Skeletal muscle satellite cell (primary cell): Measurements from ENCODE around the gene TP63.

ENCODE experiments used
- H3K27me3 ChIP-seq: 2 replicates; pipeline ENCODE4 v1.7.0; 2013; ENCODE audit warnings: low read length; ENCODE audit not compliant: control insufficient read depth, insufficient read depth
- H3K36me3 ChIP-seq: 2 replicates; pipeline ENCODE4 v1.7.0; 2013; ENCODE audit warnings: mild to moderate bottlenecking, control low read depth, low read length; ENCODE audit not compliant: insufficient read depth
- H3K4me1 ChIP-seq: 2 replicates; pipeline ENCODE4 v1.7.0; 2013; ENCODE audit warnings: low read length; ENCODE audit not compliant: control insufficient read depth, insufficient read depth
- H3K4me2 ChIP-seq: 2 replicates; pipeline ENCODE4 v1.7.0; 2013; ENCODE audit warnings: mild to moderate bottlenecking, low read length
- H3K4me3 ChIP-seq: 2 replicates; pipeline ENCODE4 v1.7.0; 2013; ENCODE audit warnings: low read length
- H3K9ac ChIP-seq: 2 replicates; pipeline ENCODE4 v1.7.0; 2013; ENCODE audit warnings: mild to moderate bottlenecking, low read depth, low read length, moderate library complexity
- H3K9me3 ChIP-seq: replicated peaks from 2 replicates; pipeline ENCODE4 v1.7.0; 2013; ENCODE audit warnings: mild to moderate bottlenecking, control low read depth, low read length

The TP63 gene

DNA sequence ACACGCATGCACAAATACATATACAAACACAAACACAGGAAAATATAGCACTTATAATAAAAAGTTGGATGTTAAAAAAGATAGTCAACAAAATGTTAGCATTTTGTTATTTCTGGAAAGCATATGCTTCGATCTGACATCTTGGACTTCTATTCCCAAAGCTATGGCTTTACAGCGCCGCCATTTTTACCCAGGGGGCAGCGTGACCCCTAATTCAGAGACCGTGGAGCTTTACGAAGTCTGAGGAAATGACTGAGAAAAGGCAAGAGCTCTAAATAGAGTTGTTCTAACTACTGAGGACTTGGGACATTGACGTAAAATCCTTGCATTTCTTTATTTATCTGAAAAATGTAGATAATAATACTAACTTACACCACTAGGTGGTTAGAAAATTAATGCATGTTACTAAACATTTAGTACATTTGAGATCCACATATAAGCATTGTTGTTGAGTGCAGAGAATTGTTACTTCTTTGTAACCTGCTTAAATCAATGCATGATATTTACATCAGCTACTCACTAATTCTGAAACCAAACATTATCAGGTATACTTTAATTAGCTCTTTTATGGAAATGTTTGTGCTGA is 155.4 kb downstream of the TP63 start:
- peaks cover 5% of the 10 kb centered on the region for H3K4me1 ChIP-seq
- no peak overlapping the region for H3K4me3 ChIP-seq
- no peak overlapping the region for H3K9ac ChIP-seq
- H3K27me3 ChIP-seq, result no peaks in the 10 kb centered on the region
- H3K9me3 ChIP-seq, result no peaks in the 10 kb centered on the region
- no peaks in the 10 kb centered on the region for H3K36me3 ChIP-seq
- no peak overlapping the region for H3K4me2 ChIP-seq

GRCh38 chr3:189787191-189787590 is 156.0 kb downstream of the TP63 start:
- H3K4me1 ChIP-seq, result peaks cover 5% of the 10 kb centered on the region

DNA sequence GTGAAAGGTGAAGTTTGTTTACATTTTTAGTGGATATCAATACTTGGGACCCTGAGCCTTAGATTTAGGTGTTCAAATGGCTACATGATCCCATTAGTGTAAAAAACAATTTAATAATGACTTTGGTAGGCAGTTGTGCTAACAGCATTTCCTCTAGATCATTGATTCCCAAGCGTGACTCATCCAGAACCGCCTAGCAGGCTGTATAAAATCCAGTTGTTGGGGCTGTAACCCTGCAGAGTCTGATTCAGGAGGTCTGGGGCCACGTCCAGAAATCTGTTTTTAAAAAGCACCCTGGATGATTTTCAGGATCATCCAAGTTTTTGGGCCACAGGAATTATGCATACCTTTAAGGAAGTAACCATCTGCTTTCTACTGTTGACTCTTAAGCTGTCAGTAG is 156.4 kb downstream of the TP63 start:
- H3K9me3 ChIP-seq, result no peaks in the 10 kb centered on the region
- H3K9ac ChIP-seq, result no peak overlapping the region
- no peak overlapping the region for H3K4me3 ChIP-seq
- H3K27me3 ChIP-seq, result no peaks in the 10 kb centered on the region
- H3K4me1 ChIP-seq, result peaks cover 5% of the 10 kb centered on the region
- no peak overlapping the region for H3K4me2 ChIP-seq
- no peaks in the 10 kb centered on the region for H3K36me3 ChIP-seq

More at GRCh38 chr3:189787191-189787590, 156.0 kb downstream of the TP63 start:
- H3K4me3 ChIP-seq, result no peak overlapping the region
- H3K9me3 ChIP-seq, result no peaks in the 10 kb centered on the region
- no peaks in the 10 kb centered on the region for H3K27me3 ChIP-seq
- no peaks in the 10 kb centered on the region for H3K36me3 ChIP-seq
- no peak overlapping the region for H3K4me2 ChIP-seq
- no peak overlapping the region for H3K9ac ChIP-seq

DNA sequence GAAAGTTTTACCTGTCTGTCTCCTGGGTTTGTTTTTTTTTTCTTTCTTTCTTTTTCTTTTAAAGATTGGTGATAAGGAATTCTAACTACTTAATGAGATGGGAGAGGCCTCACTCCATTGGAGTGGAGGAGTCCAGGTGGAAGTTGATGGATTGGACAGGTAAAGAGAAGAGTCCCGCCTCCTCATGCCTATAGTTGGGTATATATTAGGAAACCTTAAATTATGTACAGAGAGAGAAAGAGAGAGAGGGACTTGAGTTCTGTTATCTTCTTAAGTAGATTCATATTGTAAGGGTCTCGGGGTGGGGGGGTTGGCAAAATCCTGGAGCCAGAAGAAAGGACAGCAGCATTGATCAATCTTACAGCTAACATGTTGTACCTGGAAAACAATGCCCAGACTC is 158.2 kb downstream of the TP63 start:
- no peaks in the 10 kb centered on the region for H3K36me3 ChIP-seq
- no peaks in the 10 kb centered on the region for H3K27me3 ChIP-seq
- H3K4me1 ChIP-seq, result peaks cover 5% of the 10 kb centered on the region
- no peak overlapping the region for H3K4me3 ChIP-seq
- H3K4me2 ChIP-seq, result no peak overlapping the region
- H3K9me3 ChIP-seq, result no peaks in the 10 kb centered on the region
- no peak overlapping the region for H3K9ac ChIP-seq

- no peaks in the 10 kb centered on the region for H3K36me3 ChIP-seq
- H3K4me3 ChIP-seq, result no peak overlapping the region
- no peaks in the 10 kb centered on the region for H3K27me3 ChIP-seq
- no peaks in the 10 kb centered on the region for H3K9me3 ChIP-seq
- H3K4me2 ChIP-seq, result no peak overlapping the region
- no peak overlapping the region for H3K9ac ChIP-seq
- H3K4me1 ChIP-seq, result peaks cover 5% of the 10 kb centered on the region
Observed at GRCh38 chr3:189790658-189791057, 159.5 kb downstream of the TP63 start.

DNA sequence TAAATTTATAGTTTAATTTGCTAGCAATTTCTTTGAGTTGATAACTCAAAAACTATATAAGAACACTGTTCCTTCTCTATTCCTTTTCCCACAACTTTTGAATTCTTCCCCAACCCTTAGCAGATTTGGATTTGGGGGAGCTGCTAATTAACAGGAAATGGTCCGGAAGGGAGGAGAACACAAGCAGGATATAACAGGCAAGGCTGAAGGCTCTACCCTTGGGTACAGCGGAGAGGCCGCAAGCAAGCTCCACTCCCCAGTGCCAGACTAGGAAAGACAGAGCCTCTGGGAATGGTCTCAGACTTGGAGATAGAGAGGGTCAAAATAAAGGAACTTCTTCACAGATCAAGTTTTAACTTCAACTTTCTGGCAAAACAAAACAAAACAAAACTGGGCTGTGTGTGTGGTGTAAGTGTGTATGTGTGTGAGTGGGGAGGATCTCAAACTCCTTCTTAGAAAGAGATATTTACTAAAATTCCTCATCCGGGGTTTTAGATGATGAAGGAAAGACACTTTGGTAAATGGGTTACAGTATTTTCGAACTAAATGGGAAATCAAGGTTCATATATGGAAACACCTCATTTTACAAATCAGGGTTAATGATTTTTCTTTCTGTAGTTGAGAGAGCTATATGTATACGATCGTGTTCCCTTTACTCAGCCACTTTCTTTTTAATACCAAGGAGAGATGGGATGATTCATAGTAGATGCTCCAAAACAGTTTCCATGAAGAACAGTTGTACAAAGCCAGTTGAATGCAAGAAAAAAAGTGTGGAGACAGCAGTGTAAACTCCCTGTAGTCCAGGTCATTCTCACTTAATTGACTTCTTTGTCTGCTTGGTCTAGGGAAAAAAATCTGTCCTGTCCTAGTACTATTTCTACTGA is 161.1 kb downstream of the TP63 start:
- Histone ChIP-seq H3K9ac (no peak overlapping the region), H3K27me3 (no peaks in the 10 kb centered on the region), H3K4me3 (no peak overlapping the region), H3K4me1 (peaks cover 5% of the 10 kb centered on the region), H3K9me3 (no peaks in the 10 kb centered on the region), H3K4me2 (no peak overlapping the region), H3K36me3 (no peaks in the 10 kb centered on the region)

DNA sequence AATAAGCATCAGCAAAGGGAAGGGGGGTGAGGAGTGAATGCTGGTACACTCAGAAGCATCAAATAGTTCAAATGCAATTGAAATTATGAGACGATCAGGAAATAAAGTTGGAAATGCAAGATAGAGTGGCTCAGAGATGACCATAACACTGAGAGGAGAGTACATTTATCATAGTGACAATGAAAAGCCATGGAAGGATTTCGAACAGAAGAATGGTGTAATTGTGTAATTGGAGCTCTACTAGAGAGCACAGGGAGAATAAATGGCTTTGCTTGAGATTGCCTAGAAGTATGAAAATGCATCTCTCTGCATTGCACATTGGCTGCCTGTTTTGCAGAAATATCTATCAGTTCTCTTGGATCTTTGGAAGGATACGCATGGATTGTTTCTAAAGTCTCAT is 163.3 kb downstream of the TP63 start:
- Histone ChIP-seq H3K27me3 (no peaks in the 10 kb centered on the region), H3K4me2 (no peak overlapping the region), H3K36me3 (no peaks in the 10 kb centered on the region), H3K9me3 (no peaks in the 10 kb centered on the region), H3K4me3 (no peak overlapping the region), H3K4me1 (no peaks in the 10 kb centered on the region), H3K9ac (no peak overlapping the region)

DNA sequence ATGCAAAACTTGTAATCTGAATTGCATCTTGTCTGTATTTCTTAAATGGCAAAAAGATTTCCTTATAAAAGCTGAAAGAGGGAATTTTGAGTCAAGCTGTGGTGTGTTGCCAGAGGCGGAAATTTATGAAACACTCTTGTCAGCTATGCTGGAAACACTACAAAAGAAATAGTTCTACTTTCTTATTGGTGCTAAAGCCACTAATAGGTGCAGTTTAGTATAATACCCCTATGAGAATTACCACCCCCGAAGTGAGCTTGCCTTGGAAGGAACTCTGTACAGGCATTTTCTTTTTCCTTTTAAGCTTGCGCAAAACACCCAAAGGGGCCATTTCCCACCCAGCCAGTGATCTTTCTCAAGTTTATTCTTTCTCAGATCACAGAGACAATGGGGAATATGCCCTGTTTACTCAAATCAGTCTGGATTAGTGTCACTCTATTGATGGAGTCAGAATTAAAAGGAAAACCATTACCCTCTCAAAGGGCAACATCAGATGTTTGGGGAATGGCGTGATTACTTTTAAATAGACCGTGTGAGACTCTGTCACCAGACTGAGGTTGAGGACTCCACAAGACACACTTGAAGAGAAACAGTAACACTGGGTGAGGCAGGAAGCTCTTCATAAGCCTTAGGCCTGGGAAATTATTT is 166.0 kb downstream of the TP63 start:
- Histone ChIP-seq H3K36me3 (no peaks in the 10 kb centered on the region), H3K4me3 (no peak overlapping the region), H3K27me3 (no peaks in the 10 kb centered on the region), H3K9ac (no peak overlapping the region), H3K4me1 (no peaks in the 10 kb centered on the region), H3K9me3 (no peaks in the 10 kb centered on the region), H3K4me2 (no peak overlapping the region)

GRCh38 chr3:189799366-189799765 is 168.2 kb downstream of the TP63 start:
- H3K4me2 ChIP-seq, result no peak overlapping the region
- no peak overlapping the region for H3K9ac ChIP-seq
- H3K36me3 ChIP-seq, result no peaks in the 10 kb centered on the region
- H3K4me1 ChIP-seq, result no peaks in the 10 kb centered on the region
- no peak overlapping the region for H3K4me3 ChIP-seq
- H3K9me3 ChIP-seq, result no peaks in the 10 kb centered on the region
- no peaks in the 10 kb centered on the region for H3K27me3 ChIP-seq

- Histone ChIP-seq H3K4me1 (no peaks in the 10 kb centered on the region), H3K9me3 (no peaks in the 10 kb centered on the region), H3K4me3 (no peak overlapping the region), H3K27me3 (no peaks in the 10 kb centered on the region), H3K4me2 (no peak overlapping the region), H3K9ac (no peak overlapping the region), H3K36me3 (no peaks in the 10 kb centered on the region)
Observed at GRCh38 chr3:189800436-189800835, 169.2 kb downstream of the TP63 start.

DNA sequence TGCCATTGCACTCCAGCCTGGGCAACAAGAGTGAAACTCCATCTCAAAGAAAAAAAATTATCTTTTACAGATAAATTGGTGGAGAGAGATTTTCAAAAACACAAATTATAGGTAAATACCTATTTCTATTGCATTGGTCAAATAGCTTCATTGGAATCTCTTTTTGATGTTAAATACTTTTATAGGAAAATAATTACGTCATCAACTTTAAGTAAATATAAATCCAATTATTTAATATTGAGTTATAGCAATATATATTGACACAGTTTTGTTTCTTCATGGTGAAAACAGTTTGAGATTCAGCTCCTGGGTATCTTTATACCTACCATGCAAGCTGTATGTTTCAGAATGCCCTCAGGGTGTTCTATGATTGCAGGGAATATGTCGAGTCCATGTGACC is 172.1 kb downstream of the TP63 start:
- Histone ChIP-seq H3K27me3 (no peaks in the 10 kb centered on the region), H3K9ac (no peak overlapping the region), H3K4me2 (no peak overlapping the region), H3K36me3 (no peaks in the 10 kb centered on the region), H3K9me3 (no peaks in the 10 kb centered on the region), H3K4me1 (no peaks in the 10 kb centered on the region), H3K4me3 (no peak overlapping the region)
